NCI-H82 (cell line): ENCODE measurements around the gene BSN.

Experiments
- DNase-seq: peaks from one replicate; lab custom pipeline; 2025; lab: John Stamatoyannopoulos, UW

BSN gene, protein sequence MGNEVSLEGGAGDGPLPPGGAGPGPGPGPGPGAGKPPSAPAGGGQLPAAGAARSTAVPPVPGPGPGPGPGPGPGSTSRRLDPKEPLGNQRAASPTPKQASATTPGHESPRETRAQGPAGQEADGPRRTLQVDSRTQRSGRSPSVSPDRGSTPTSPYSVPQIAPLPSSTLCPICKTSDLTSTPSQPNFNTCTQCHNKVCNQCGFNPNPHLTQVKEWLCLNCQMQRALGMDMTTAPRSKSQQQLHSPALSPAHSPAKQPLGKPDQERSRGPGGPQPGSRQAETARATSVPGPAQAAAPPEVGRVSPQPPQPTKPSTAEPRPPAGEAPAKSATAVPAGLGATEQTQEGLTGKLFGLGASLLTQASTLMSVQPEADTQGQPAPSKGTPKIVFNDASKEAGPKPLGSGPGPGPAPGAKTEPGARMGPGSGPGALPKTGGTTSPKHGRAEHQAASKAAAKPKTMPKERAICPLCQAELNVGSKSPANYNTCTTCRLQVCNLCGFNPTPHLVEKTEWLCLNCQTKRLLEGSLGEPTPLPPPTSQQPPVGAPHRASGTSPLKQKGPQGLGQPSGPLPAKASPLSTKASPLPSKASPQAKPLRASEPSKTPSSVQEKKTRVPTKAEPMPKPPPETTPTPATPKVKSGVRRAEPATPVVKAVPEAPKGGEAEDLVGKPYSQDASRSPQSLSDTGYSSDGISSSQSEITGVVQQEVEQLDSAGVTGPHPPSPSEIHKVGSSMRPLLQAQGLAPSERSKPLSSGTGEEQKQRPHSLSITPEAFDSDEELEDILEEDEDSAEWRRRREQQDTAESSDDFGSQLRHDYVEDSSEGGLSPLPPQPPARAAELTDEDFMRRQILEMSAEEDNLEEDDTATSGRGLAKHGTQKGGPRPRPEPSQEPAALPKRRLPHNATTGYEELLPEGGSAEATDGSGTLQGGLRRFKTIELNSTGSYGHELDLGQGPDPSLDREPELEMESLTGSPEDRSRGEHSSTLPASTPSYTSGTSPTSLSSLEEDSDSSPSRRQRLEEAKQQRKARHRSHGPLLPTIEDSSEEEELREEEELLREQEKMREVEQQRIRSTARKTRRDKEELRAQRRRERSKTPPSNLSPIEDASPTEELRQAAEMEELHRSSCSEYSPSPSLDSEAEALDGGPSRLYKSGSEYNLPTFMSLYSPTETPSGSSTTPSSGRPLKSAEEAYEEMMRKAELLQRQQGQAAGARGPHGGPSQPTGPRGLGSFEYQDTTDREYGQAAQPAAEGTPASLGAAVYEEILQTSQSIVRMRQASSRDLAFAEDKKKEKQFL (N-terminal part only)

DNA sequence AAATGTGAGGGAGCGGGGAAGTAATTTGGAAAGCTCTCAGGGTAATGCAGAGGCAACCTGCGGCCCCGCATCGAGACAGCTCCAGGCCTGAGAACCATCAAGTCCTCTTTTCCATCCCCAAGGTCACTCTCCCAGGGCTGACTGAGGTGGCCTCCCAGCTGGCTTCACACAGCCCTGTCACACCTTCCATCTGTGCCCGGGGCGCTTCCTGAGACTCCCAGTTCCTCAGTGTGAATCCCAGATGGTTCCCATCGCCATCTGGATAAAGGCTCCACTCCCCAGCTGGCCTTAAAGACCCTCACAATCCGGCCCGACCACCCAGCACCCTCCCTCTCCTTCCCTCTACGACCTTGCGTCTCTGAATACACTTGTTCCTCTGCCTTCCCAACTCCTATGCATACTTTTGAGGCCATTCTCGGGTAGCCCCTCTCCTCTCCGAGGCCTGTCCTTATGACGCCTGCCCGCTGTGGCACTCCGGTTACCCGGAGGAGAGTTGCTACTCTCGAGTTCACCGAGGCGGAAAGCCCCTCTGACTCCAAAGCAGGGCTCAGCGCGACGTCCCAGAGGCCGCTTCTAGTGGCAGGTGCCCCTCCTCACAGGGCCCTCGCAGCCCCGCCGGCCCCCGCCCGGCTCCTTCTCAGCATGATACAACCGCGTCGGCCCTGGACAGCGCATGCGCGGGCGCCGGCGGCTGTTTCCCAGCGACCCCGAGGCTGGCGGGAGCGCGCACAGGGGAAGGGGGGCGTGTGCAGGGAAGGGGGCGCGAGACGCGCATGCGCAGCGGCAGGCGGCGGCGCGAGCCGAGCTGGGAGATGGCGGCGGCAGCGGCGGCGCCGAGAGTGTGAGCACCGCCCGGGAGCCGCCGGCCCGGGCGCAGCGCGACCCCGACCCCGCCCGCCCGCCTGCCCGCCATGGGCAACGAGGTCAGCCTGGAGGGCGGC lies at the start of gene BSN:
TSS of gene BSN (plus strand) at position 786 of the 941 bp plus-strand sequence. CDS start at position 912, 126 bp downstream.
- peak; percentile 95 for DNase-seq

DNA sequence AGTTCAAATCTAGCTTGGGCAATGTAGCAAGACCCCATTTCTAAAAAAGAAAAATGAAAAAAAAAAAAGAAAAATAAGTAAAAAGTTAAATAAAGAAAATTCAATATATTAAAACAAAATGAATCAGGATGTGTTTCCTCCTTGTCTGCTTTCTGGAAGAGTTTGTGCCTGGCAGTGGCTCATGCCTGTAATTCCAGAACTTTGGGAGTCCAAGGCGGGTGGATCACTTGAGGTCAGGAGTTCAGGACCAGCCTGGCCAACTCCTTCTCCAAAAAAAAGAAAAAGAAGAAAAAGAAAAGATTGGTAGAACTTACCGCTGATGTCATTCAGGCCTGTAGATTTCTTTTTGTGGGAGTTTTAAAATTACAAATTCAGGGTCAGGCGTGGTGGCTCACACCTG lies 47.4 kb upstream of the BSN start:
- no peak for DNase-seq

DNA sequence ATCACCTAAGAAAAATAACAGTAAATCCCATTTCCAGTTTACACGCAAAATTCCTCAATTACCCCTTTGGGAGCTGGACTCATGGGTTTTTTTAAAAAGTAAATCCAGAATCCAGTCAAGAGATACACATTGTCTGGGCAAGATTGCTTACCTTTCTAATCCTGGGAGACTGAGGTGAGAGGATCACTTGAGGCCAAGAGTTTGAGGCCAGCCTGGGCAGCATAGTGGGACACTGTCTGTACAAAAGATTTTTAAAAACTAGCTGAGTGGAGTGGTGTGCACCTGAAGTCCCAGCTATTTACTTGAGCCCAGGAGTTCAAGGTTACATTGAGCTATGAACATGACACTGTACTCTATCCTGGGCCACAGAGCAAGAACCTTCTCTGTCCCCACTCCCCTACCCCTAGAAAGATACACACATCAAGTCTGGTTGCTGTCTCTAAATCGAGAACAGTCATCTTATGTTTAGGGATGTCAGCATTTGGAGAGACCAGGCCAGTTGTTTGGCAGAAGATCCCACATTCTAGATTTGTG lies 45.2 kb upstream of the BSN start:
- DNase-seq, result no peak

DNA sequence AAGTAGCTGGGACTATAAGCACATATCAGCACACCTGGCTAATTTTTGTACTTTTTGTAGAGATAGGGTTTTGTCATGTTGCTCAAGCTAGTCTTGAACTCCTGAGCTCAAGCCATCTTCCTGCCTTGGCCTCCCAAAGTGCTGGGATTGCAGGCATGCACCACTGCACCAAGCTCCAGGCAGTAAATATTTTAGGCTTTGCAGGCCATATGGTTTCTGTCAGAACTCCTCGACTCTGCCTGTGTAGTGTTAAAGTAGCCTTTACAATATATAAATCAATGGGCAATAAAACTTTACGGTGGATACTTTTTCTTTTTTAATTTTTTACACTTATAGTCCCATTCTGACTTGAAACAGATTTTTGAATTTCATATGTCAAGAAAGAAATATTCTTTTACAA lies 42.6 kb upstream of the BSN start:
- no peak for DNase-seq

DNA sequence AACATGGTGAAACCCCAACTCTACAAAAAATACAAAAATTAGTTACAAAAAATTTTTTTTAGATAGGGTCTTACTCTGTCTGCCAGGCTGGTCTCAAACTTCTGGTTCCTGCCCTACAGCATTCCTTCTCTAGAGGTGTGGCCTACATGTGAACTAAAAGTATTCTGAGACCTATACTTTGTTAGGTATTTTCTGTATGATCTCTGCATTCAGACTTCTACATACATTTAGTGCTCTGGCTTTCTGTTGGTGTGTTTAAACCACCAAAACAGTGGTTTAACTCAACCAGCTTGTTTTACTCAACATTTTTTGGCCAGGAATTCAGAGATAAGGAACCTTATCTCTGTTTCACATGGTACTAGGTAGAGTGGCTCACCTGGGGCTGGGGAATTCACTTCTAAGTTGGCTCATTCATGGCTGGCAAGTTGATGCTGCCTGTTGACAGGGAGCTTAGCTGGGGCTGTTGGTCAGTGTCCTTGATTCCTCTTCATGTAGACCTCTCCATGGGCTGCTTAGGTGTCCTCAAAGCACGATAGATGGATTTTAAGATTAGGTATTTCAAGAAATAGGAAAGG lies 41.4 kb upstream of the BSN start:
- no peak for DNase-seq

DNA sequence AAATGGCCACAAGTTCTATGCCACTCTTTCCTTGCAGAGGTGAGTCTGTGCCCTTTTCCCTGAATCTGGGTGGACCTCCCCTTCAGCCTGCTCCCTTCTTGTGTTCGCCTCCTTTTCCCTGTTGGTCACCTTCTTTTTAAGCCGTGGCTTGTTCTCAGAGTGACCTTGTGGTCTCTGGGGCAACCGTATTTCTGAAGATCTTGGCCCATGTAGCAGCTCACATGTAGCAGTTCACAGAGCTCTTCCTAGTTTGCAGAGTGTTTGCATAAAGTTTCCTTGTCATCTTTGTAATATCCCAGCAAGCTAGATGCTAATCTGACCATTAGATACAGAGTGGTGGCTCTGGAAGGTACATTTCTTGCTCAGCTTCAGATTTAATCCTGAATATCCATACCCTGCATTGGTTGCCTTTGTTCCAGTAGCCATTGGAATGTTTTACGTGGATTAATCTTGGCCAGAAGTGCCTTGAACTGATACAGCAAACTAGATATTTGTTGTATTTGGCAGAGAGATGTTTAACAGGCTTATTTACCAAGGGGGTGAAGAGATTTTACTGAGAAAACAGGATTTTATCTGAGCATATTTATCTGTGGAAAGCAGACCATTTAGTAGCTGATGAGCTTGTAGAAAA lies 40.7 kb upstream of the BSN start:
- DNase-seq, result no peak

DNA sequence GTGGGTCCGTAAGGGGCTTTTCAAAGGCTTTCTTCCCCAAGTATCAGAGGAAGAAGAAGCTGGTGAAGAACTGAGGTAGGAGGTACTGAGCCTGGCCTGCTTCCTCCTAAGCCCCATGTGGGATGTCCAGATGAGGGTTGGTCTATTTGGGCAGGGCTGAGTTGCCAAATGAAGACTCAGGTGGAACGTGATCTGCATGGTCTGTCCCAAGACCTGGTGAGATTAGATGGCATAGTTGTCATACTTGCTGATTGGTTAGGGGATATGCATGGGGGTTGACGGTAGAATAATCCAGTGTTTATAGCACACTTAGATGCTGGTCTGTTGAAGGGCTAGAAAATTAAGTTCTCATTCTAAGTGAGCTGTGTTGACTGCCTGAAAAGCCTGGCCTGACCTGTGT lies 36.3 kb upstream of the BSN start:
- DNase-seq, result no peak

DNA sequence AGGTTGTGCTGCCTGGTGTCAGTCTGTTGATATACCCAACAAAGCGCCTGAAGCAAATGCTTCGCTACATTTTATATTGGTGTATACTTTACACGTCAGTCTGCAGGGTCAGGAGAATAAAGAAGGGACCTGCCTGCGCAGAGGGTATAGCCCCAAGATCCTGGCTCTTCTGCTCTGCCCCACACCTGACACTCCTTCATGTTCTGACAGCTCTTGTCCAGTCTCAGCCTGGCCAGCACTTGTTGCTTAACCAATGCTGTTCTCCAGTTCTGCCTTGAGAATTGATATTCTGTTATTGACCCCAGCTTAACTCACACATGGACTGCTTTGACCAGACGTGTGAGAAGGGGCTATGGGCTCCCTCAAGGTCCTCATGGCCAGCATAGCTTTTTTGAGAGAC lies 35.8 kb upstream of the BSN start:
- no peak for DNase-seq

DNA sequence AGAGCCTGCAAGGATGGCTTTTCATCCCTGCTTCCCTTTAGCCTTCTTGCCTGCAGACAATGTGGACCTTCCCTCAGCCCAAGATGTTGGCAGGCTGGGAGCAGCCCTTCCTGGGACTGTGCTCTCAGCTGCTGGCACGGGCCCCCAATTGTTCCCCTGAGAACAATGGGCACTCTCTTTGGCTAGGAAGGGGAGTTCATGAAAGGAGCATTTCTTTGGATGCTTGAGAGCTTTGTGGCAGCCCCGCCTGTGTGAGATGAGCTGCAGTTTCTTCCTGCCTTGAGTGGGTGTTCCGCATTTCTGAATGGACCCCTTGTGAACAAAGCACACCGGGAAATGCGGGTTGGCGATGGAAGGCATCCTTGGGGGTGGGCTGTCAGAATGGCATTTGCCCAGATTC lies 35.0 kb upstream of the BSN start:
- no peak for DNase-seq

DNA sequence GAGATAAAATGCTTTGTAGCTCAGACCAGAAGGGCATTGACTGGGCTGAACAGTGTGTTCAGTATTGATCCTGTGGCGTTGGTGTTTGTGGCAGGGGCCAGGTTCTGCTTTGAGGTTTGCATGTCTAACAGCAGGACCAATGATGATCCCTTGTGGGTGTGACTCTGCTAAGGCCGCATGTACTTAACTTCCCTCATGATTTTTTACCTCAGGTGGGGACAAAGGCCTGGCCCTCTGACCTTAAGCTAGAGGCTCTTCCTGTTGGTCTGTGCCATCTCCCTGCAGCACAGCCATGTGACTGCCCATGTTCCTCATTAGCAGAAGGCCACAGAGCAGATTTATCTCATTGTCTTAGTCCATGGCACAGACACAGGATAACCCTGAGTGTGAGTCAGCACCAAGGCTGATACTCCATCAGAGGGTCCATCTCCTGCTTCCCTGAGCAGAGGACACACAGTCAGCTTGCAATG lies 34.3 kb upstream of the BSN start:
- no peak for DNase-seq

DNA sequence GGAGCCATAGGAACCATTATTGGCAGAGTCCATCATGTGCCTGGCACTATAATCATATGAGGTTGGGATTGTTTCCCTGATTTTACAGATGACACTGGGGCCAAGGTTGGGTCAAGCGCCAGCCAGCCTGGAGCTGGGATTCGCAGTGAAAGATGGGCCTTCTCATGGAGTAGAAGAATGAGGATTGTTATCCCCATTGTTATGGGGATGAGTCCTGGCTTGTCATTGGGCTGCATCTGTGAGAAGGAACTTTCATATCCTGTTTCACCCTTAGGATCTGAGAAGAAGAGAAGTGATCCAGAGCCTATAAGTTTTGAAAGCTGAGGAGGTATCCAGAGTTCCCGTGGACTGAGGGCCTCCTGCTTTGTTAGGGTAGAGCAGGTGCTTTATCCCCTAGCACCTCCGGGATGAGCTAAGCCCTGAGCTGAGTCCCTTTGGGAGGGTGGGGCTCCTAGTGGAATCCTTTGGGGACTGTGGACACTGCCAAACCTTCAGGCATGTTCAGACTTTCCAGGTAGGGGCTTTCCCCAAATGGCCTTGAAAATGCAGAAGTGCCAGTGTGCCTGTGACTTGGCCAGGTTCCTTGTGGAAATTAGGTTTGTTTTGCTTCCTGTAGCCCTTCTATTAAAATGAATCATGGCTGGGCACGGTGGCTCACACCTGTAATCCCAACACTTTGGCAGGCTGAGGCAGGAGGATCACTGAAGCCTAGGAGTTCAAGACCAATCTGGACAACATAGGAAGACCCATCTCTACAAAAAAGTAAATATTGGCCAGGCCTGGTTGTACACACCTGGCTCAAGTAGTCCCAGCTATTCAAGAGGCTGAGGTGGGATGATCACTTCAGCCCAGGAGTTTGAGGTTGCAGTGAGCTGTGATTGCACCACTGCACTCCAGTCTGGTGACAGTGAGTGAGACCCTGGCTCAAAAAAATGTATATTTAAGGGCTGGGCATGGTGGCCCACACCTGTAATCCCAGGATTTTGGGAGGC lies 30.2 kb upstream of the BSN start:
- no peak for DNase-seq

DNA sequence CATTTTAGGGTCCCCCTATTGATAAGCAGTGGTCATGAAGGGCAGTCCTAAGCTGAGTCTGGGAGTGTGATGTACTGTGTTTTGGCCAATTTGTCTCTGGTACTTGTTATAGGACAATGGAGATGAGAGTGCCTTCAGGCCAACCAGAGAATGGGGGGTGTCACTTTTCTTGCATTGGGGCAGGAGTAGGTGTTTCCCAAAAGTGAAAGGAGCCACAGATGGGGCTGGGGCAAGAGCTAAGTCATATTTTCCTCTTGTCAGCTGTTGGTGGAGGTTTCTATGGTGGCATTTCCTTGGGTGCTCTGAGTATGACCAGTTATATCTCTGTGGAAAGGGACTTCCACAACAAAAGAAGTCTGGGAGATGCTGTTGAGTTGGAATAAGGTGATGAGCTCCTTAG lies 24.7 kb upstream of the BSN start:
- DNase-seq, result no peak

DNA sequence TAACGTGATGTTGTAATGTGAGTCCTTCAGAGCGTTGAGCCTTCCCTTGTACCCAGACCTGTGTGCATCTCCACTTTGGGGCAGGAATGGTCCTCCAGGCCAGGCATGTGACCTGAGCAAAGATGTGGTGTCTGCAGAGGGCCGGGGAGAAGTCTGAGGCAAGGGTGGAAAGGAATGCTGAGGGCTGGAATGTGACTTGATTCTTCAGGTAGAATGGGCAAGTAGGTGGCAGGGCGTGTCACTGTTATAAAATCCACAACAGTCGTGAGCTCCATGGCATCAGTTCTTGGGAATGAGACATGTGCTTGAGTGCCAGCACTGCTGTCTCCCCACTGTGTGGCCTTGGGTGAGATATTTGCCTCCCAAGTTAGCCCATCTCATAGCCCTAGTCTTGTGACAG lies 24.0 kb upstream of the BSN start:
- no peak for DNase-seq

DNA sequence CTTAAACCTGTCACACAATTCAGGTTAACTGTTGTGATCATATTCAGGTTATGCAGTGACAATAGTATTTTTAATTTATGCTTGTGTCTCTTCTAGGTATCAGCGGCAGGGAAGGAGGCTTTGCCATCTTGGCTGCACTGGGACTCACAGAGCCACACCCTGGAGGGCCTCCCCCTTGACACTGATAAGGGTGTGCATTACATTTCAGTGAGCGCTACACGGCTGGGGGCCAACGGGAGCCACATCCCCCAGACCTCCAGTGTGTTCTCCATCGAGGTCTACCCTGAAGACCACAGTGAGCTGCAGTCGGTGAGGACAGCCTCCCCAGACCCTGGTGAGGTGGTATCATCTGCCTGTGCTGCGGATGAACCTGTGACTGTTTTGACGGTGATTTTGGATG lies 23.6 kb upstream of the BSN start:
- no peak for DNase-seq

DNA sequence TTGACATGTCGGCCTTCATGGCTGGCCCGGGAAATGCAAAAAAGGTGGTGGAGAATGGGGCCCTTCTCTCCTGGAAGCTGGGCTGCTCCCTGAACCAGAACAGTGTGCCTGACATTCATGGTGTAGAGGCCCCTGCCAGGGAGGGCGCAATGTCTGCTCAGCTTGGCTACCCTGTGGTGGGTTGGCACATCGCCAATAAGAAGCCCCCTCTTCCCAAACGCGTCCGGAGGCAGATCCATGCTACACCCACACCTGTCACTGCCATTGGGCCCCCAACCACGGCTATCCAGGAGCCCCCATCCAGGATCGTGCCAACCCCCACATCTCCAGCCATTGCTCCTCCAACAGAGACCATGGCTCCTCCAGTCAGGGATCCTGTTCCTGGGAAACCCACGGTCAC lies 23.1 kb upstream of the BSN start:
- no peak for DNase-seq

DNA sequence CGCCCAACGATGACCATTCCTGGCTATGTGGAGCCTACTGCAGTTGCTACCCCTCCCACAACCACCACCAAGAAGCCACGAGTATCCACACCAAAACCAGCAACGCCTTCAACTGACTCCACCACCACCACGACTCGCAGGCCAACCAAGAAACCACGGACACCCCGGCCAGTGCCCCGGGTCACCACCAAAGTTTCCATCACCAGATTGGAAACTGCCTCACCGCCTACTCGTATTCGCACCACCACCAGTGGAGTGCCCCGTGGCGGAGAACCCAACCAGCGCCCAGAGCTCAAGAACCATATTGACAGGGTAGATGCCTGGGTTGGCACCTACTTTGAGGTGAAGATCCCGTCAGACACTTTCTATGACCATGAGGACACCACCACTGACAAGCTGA lies 22.6 kb upstream of the BSN start:
- DNase-seq, result no peak

DNA sequence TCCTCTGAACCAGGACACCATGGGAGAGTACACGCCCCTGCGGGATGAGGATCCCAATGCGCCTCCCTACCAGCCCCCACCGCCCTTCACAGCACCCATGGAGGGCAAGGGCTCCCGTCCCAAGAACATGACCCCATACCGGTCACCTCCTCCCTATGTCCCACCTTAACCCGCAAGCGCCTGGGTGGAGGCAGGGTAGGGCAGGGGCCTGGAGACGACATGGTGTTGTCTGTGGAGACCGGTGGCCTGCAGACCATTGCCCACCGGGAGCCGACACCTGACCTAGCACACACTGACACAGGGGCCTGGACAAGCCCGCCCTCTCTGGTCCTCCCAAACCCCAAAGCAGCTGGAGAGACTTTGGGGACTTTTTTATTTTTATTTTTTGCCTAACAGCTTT lies 21.2 kb upstream of the BSN start:
- DNase-seq, result no peak

DNA sequence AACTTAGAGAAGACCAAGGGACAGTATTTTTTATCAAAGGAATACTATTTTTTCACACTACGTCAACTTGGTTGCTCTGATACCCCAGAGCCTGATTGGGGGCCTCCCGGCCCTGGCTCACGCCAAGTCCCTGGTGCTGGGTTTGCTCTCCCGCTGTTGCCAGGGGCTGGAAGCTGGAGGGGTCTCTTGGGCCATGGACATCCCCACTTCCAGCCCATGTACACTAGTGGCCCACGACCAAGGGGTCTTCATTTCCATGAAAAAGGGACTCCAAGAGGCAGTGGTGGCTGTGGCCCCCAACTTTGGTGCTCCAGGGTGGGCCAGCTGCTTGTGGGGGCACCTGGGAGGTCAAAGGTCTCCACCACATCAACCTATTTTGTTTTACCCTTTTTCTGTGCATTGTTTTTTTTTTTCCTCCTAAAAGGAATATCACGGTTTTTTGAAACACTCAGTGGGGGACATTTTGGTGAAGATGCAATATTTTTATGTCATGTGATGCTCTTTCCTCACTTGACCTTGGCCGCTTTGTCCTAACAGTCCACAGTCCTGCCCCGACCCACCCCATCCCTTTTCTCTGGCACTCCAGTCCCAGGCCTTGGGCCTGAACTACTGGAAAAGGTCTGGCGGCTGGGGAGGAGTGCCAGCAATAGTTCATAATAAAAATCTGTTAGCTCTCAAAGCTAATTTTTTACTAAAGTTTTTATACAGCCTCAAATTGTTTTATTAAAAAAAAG lies 20.3 kb upstream of the BSN start:
- no peak for DNase-seq
